Panc1 (cell line): Measurements from ENCODE around the gene CCDC12. TPM values are rescaled to one million over a fixed set of nuclear protein-coding genes. Genes with fewer than 3 reads are reported as not detected.

Source experiments
- ATAC-seq: fragments of 200-7000 bp; cut with Tn5 transposase; 2 replicates; pipeline ENCODE4 v1.9.1; 2020; ENCODE audit warnings: mild to moderate bottlenecking, moderate library complexity
- BruUV-seq: library from RNA; stranded (reverse); fragments of 400-500 nt; replicated peaks from 2 replicates; lab custom pipeline; 2021; lab: Mats Ljungman, UMichigan
- CTCF ChIA-PET: fragments of 300-600 bp; sonication (Branson Sonifier 250); formaldehyde crosslinking; loops from one replicate; lab custom pipeline; 2022; ENCODE audit warnings: antibody characterized with exemption; lab: Charles Lee
- POLR2A ChIA-PET: fragments of 300-600 bp; sonication (Branson Sonifier 250); formaldehyde crosslinking; loops from one replicate; lab custom pipeline; 2022; ENCODE audit warnings: antibody characterized with exemption; lab: Charles Lee
- DNase-seq: peaks from one replicate; pipeline ENCODE4 v3.0.0-alpha.2; 2010; ENCODE audit warnings: low read depth, low spot score
- H3K27ac ChIP-seq: 2 replicates; pipeline ENCODE4 v1.5.1; 2011; ENCODE audit warnings: mild to moderate bottlenecking, low read length, inconsistent platforms
- H3K27me3 ChIP-seq: fragments of 200-500 bp; sonication (Bioruptor generic); 2 replicates; pipeline ENCODE4 v1.6.0; 2014; ENCODE audit warnings: low read length, inconsistent platforms; ENCODE audit not compliant: control insufficient read depth, insufficient read depth
- H3K36me3 ChIP-seq: fragments of 200-500 bp; sonication (Bioruptor generic); 2 replicates; pipeline ENCODE4 v1.5.1; 2014; ENCODE audit warnings: inconsistent platforms, mild to moderate bottlenecking, low read length, moderate library complexity; ENCODE audit not compliant: control insufficient read depth, insufficient read depth
- H3K4me1 ChIP-seq: 2 replicates; pipeline ENCODE4 v1.5.1; 2011; ENCODE audit warnings: inconsistent platforms, mild to moderate bottlenecking, low read length, moderate library complexity; ENCODE audit not compliant: control insufficient read depth, insufficient read depth
- H3K4me3 ChIP-seq, 2 experiments: 2 replicates each; pipeline ENCODE4 v1.5.1; 2011 to 2012; ENCODE audit warnings: low read depth in 2 of 2, low read length in 2 of 2, mild to moderate bottlenecking in 2 of 2, inconsistent platforms in 1 of 2, moderate library complexity in 1 of 2
- H3K9me3 ChIP-seq: fragments of 200-500 bp; sonication (Bioruptor generic); 2 replicates; pipeline ENCODE4 v1.5.1; 2014; ENCODE audit warnings: low read depth, mild to moderate bottlenecking, inconsistent platforms, low read length, moderate library complexity; ENCODE audit not compliant: control insufficient read depth, insufficient read depth
- CTCF ChIP-seq: fragments of 450-650 bp; IDR thresholded peaks from 2 replicates; pipeline ENCODE4 v1.5.1; 2017; ENCODE audit warnings: mild to moderate bottlenecking
- POLR2AphosphoS5 ChIP-seq: IDR thresholded peaks from 2 replicates; pipeline ENCODE4 v1.6.1; 2012; ENCODE audit warnings: mild to moderate bottlenecking, low read depth, low read length, moderate library complexity
- REST ChIP-seq, 2 experiments: IDR thresholded peaks; 2 replicates each; pipeline ENCODE4 v1.6.1; 2011 to 2012; ENCODE audit warnings: low read depth in 2 of 2, control low read depth in 1 of 2, low read length in 1 of 2, mild to moderate bottlenecking in 1 of 2, moderate library complexity in 1 of 2; ENCODE audit not compliant: insufficient read depth in 1 of 2
- SIN3A ChIP-seq: IDR thresholded peaks from 2 replicates; pipeline ENCODE4 v1.6.1; 2012; ENCODE audit warnings: low read depth, mild to moderate bottlenecking, low read length, moderate library complexity, borderline replicate concordance; ENCODE audit not compliant: insufficient read depth
- TCF7L2 ChIP-seq: IDR thresholded peaks from 2 replicates; pipeline ENCODE4 v1.6.1; 2011; ENCODE audit warnings: mild to moderate bottlenecking, low read depth, low read length, inconsistent platforms
- in situ Hi-C: cut with HindIII; loops from 2 replicates; pipeline ENCODE4 v1.10.0; 2016; ENCODE audit warnings: low sequenced_read_pairs, low pct_unique_long_range_greater_than_20kb
- intact Hi-C: fragments of 100-400 bp; cut with micrococcal nuclease; formaldehyde crosslinking; loops from one replicate; pipeline ENCODE4 v1.10.0; 2022; ENCODE audit not compliant: unreplicated experiment
- total RNA-seq: library from RNA; stranded (reverse); gene quantifications from one replicate; pipeline ENCODE4 v1.2.1, GENCODE V29; 2021; ENCODE audit not compliant: unreplicated experiment

CCDC12 gene
- total RNA-seq, 1 experiment from 2014 or later: 35.5 TPM

GRCh38 chr3:46903341-46904302 lies 72.9 kb downstream of the CCDC12 start:
- TF ChIP-seq TCF7L2: no peak
- no peak for TF ChIP-seq REST (IDR thresholded peaks at IDR 0.05; ENCODE audit: insufficient read depth in 1 of 2, low read depth in 2 of 2, low read length in 1 of 2)
- TF ChIP-seq SIN3A: no peak
- TF ChIP-seq CTCF: no peak
- TF ChIP-seq POLR2AphosphoS5: no peak
- intact Hi-C loops (no loop called here), in situ Hi-C loops (no loop called here)
- BruUV-seq: no TSS peak
- POLR2A ChIA-PET: no interaction called here
- ATAC-seq (no peak), DNase-seq (no peak)
- CTCF ChIA-PET: no interaction called here
- no peaks in the 10 kb centered on the region for H3K27me3 ChIP-seq
- H3K4me1 ChIP-seq: no peaks in the 10 kb centered on the region
- no peak overlapping the region for H3K27ac ChIP-seq
- H3K9me3 ChIP-seq: no peaks in the 10 kb centered on the region
- H3K36me3 ChIP-seq: no peaks in the 10 kb centered on the region
- H3K4me3 ChIP-seq: no peak overlapping the region

GRCh38 chr3:46902188-46902631 lies 74.3 kb downstream of the CCDC12 start:
- TF ChIP-seq TCF7L2 (no peak), SIN3A (no peak), POLR2AphosphoS5 (no peak), CTCF (no peak), REST (IDR thresholded peaks at IDR 0.05; ENCODE audit: insufficient read depth in 1 of 2, low read depth in 2 of 2, low read length in 1 of 2) (no peak)
- H3K4me3 ChIP-seq: no peak overlapping the region
- no peak overlapping the region for H3K27ac ChIP-seq
- no peaks in the 10 kb centered on the region for H3K36me3 ChIP-seq
- no peaks in the 10 kb centered on the region for H3K4me1 ChIP-seq
- CTCF ChIA-PET: no interaction called here
- no TSS peak for BruUV-seq
- no peaks in the 10 kb centered on the region for H3K27me3 ChIP-seq
- ATAC-seq (no peak), DNase-seq (no peak)
- intact Hi-C loops (no loop called here), in situ Hi-C loops (no loop called here)
- no peaks in the 10 kb centered on the region for H3K9me3 ChIP-seq
- POLR2A ChIA-PET: no interaction called here
